Liver (tissue), 9 donors: Measurements from ENCODE around the gene CHRDL2. TPM values are rescaled to one million over a fixed set of nuclear protein-coding genes. Genes with fewer than 3 reads are reported as not detected.

Experiments used
- DNase-seq: peaks from one replicate; pipeline ENCODE4 v3.0.0-alpha.2; 2017; ENCODE audit warnings: low spot score
- H3K27ac ChIP-seq, 2 donors: one replicate each; pipeline ENCODE4 v1.7.0; 2013; ENCODE audit warnings: inconsistent platforms in 2 of 2, low read length in 2 of 2, control low read depth in 1 of 2, low read depth in 1 of 2, mild to moderate bottlenecking in 1 of 2
- H3K27me3 ChIP-seq, 4 donors: one replicate each; pipeline versions ENCODE4 v1.6.1 to v1.7.0; 2013; ENCODE audit warnings: low read length in 3 of 4, inconsistent platforms in 1 of 4, mild to moderate bottlenecking in 1 of 4, moderate library complexity in 1 of 4; ENCODE audit not compliant: control insufficient read depth in 4 of 4, insufficient read depth in 4 of 4
- H3K36me3 ChIP-seq, 4 donors: one replicate each; pipeline versions ENCODE4 v1.6.1 to v1.7.0; 2013; ENCODE audit warnings: low read length in 3 of 4, mild to moderate bottlenecking in 3 of 4, low read depth in 1 of 4, moderate library complexity in 1 of 4; ENCODE audit not compliant: control insufficient read depth in 4 of 4, insufficient read depth in 3 of 4
- H3K4me1 ChIP-seq, 4 donors: one replicate each; pipeline versions ENCODE4 v1.6.1 to v1.7.0; 2013; ENCODE audit warnings: low read length in 3 of 4, mild to moderate bottlenecking in 3 of 4, moderate library complexity in 1 of 4; ENCODE audit not compliant: control insufficient read depth in 4 of 4, insufficient read depth in 4 of 4
- H3K4me3 ChIP-seq, 3 donors: one replicate each; pipeline versions ENCODE4 v1.6.1 to v1.7.0; 2013; ENCODE audit warnings: low read length in 3 of 3, control low read depth in 1 of 3, low read depth in 1 of 3, mild to moderate bottlenecking in 1 of 3
- H3K9ac ChIP-seq, 2 donors: one replicate each; pipeline ENCODE4 v1.7.0; 2013; ENCODE audit warnings: low read length in 2 of 2, mild to moderate bottlenecking in 2 of 2, moderate library complexity in 2 of 2, control low read depth in 1 of 2, low read depth in 1 of 2
- H3K9me3 ChIP-seq, 4 donors: one replicate each; pipeline versions ENCODE4 v1.6.1 to v1.7.0; 2013; ENCODE audit warnings: low read length in 3 of 4; ENCODE audit not compliant: control insufficient read depth in 4 of 4
- ATF3 ChIP-seq: IDR thresholded peaks from 2 replicates; pipeline ENCODE4 v1.6.1; 2016; ENCODE audit warnings: antibody characterized with exemption
- CTCF ChIP-seq: fragments of 150-350 bp; IDR thresholded peaks from 2 replicates; pipeline ENCODE4 v1.5.1; 2017; ENCODE audit warnings: improper control_type of control experiment, low read depth, low read length; ENCODE audit not compliant: missing input control
- EGR1 ChIP-seq, 2 donors: IDR thresholded peaks; 2 replicates each; pipeline ENCODE4 v1.6.1; 2016 to 2018; ENCODE audit warnings: antibody characterized with exemption in 2 of 2, low read depth in 2 of 2
- FOXA2 ChIP-seq: IDR thresholded peaks from 2 replicates; pipeline ENCODE4 v1.6.1; 2016; ENCODE audit warnings: antibody characterized with exemption
- GABPA ChIP-seq, 2 donors: IDR thresholded peaks in 1 of 2; conservative IDR thresholded peaks in 1 of 2; 2 replicates each; pipeline ENCODE4 v1.6.1; 2016; ENCODE audit warnings: antibody characterized with exemption in 2 of 2, mild to moderate bottlenecking in 1 of 2, moderate library complexity in 1 of 2
- HNF4A ChIP-seq, 2 donors: conservative IDR thresholded peaks; 2 replicates each; pipeline ENCODE4 v1.6.1; 2016; ENCODE audit warnings: antibody characterized with exemption in 2 of 2, mild to moderate bottlenecking in 2 of 2
- HNF4G ChIP-seq: IDR thresholded peaks from 2 replicates; pipeline ENCODE4 v1.6.1; 2016; ENCODE audit warnings: antibody characterized with exemption
- JUND ChIP-seq, 2 donors: IDR thresholded peaks; 2 replicates each; pipeline ENCODE4 v1.6.1; 2016; ENCODE audit warnings: antibody characterized with exemption in 2 of 2
- MAX ChIP-seq: IDR thresholded peaks from 2 replicates; pipeline ENCODE4 v1.6.1; 2016; ENCODE audit warnings: antibody characterized with exemption
- NR2F2 ChIP-seq: IDR thresholded peaks from 2 replicates; pipeline ENCODE4 v1.6.1; 2016; ENCODE audit warnings: antibody characterized with exemption
- RAD21 ChIP-seq, 2 donors: IDR thresholded peaks; 2 replicates each; pipeline ENCODE4 v1.6.1; 2016; ENCODE audit warnings: antibody characterized with exemption in 2 of 2, mild to moderate bottlenecking in 2 of 2
- REST ChIP-seq: IDR thresholded peaks from 2 replicates; pipeline ENCODE4 v1.6.1; 2016; ENCODE audit warnings: antibody characterized with exemption, mild to moderate bottlenecking
- RXRA ChIP-seq, 2 donors: IDR thresholded peaks; 2 replicates each; pipeline ENCODE4 v1.6.1; 2017 to 2018; ENCODE audit warnings: antibody characterized with exemption in 2 of 2, mild to moderate bottlenecking in 1 of 2
- SP1 ChIP-seq: IDR thresholded peaks from 2 replicates; pipeline ENCODE4 v1.6.1; 2018; ENCODE audit warnings: antibody characterized with exemption, mild to moderate bottlenecking
- TAF1 ChIP-seq: conservative IDR thresholded peaks from 2 replicates; pipeline ENCODE4 v1.6.1; 2016; ENCODE audit warnings: antibody characterized with exemption, mild to moderate bottlenecking
- YY1 ChIP-seq: IDR thresholded peaks from 2 replicates; pipeline ENCODE4 v1.6.1; 2016; ENCODE audit warnings: antibody characterized with exemption, mild to moderate bottlenecking
- ZBTB33 ChIP-seq: IDR thresholded peaks from 2 replicates; pipeline ENCODE4 v1.6.1; 2016; ENCODE audit warnings: antibody characterized with exemption
- WGBS: extraction: QIAGEN DNeasy Blood & Tissue Kit; methylation state at CpG from one replicate; pipeline ENCODE4 v1.1.7; 2013; 5-methylcytosine and 5-hydroxymethylcytosine counted together
- polyA plus RNA-seq, 2 donors: library from polyadenylated mRNA; stranded (reverse) in 1 of 2; unstranded in 1 of 2; fragments of 200-250 nt in 1 of 2; fragments of >200 nt in 1 of 2; fragmentation: Nextera tagmentation in 1 of 2; extraction: Ambion mirVana in 1 of 2; gene quantifications; one replicate each; pipeline versions ENCODE4 v1.2.1 to v1.2.3, GENCODE V29; 2013 to 2015
- total RNA-seq, 2 donors: library from RNA; depleted of rRNA; stranded (reverse); fragments of >200 nt; gene quantifications; one replicate each; pipeline ENCODE4 v1.2.3, GENCODE V29; 2014
- donor health status: healthy.
- donor health status: healthy.
- donor health status: healthy.
- donor health status: healthy.
- donor health status: healthy.

The CHRDL2 gene
- total and polyA plus RNA-seq, 4 donors: 1.8 to 19.0 (median 15.8) TPM; not detected in 1

GRCh38 chr11:74686792-74687191, 44.4 kb downstream of the CHRDL2 start:
- Histone ChIP-seq H3K36me3 (no peaks in the 10 kb centered on the region), H3K27ac (no peak overlapping the region), H3K9ac (no peak overlapping the region), H3K9me3 (no peaks in the 10 kb centered on the region), H3K4me3 (no peak overlapping the region), H3K4me1 (peaks cover 1 to 15% (median 10%) of the 10 kb centered on the region in 4 donors), H3K27me3 (no peaks in the 10 kb centered on the region)
- 94% methylated on average over 4 of the region's 4 CpGs for WGBS
- TF ChIP-seq ZBTB33 (no peak), FOXA2 (no peak), JUND (IDR thresholded peaks at IDR 0.05) (no peak), GABPA (IDR thresholded peaks at IDR 0.05 in 1 of 2, conservative IDR thresholded peaks at IDR 0.05 in 1 of 2) (no peak), HNF4A (conservative IDR thresholded peaks at IDR 0.05) (no peak), NR2F2 (no peak)
- no peak for DNase-seq

GRCh38 chr11:74685905-74686304, 45.3 kb downstream of the CHRDL2 start:
- peaks cover 7 to 20% (median 13%) of the 10 kb centered on the region in 4 donors for H3K4me1 ChIP-seq
- H3K36me3 ChIP-seq: no peaks in the 10 kb centered on the region
- H3K9ac ChIP-seq: no peak overlapping the region
- no peak overlapping the region for H3K4me3 ChIP-seq
- no peak overlapping the region for H3K27ac ChIP-seq
- DNase-seq: no peak
- no peaks in the 10 kb centered on the region for H3K9me3 ChIP-seq
- TF ChIP-seq HNF4A (conservative IDR thresholded peaks at IDR 0.05) (no peak), ATF3 (no peak), SP1 (no peak), REST (no peak), RXRA (IDR thresholded peaks at IDR 0.05) (no peak), YY1 (no peak), MAX (no peak), CTCF (no peak), RAD21 (IDR thresholded peaks at IDR 0.05) (no peak), FOXA2 (no peak), JUND (IDR thresholded peaks at IDR 0.05) (no peak), TAF1 (no peak), EGR1 (IDR thresholded peaks at IDR 0.05; ENCODE audit: low read depth in 2 of 2) (no peak), GABPA (IDR thresholded peaks at IDR 0.05 in 1 of 2, conservative IDR thresholded peaks at IDR 0.05 in 1 of 2) (no peak), ZBTB33 (no peak), NR2F2 (no peak), HNF4G (no peak)
- WGBS: 90% methylated on average over 3 of the region's 3 CpGs
- H3K27me3 ChIP-seq: no peaks in the 10 kb centered on the region
